ENCODE measurements around the gene ECPAS. TPM values are rescaled to one million over a fixed set of nuclear protein-coding genes. Genes with fewer than 3 reads are reported as not detected.
"Not testable (repeated sequence)": the region's sequence is repeated elsewhere in the genome, so short reads cannot be mapped to it uniquely, and the experiment has no call there.

The ECPAS gene, protein sequence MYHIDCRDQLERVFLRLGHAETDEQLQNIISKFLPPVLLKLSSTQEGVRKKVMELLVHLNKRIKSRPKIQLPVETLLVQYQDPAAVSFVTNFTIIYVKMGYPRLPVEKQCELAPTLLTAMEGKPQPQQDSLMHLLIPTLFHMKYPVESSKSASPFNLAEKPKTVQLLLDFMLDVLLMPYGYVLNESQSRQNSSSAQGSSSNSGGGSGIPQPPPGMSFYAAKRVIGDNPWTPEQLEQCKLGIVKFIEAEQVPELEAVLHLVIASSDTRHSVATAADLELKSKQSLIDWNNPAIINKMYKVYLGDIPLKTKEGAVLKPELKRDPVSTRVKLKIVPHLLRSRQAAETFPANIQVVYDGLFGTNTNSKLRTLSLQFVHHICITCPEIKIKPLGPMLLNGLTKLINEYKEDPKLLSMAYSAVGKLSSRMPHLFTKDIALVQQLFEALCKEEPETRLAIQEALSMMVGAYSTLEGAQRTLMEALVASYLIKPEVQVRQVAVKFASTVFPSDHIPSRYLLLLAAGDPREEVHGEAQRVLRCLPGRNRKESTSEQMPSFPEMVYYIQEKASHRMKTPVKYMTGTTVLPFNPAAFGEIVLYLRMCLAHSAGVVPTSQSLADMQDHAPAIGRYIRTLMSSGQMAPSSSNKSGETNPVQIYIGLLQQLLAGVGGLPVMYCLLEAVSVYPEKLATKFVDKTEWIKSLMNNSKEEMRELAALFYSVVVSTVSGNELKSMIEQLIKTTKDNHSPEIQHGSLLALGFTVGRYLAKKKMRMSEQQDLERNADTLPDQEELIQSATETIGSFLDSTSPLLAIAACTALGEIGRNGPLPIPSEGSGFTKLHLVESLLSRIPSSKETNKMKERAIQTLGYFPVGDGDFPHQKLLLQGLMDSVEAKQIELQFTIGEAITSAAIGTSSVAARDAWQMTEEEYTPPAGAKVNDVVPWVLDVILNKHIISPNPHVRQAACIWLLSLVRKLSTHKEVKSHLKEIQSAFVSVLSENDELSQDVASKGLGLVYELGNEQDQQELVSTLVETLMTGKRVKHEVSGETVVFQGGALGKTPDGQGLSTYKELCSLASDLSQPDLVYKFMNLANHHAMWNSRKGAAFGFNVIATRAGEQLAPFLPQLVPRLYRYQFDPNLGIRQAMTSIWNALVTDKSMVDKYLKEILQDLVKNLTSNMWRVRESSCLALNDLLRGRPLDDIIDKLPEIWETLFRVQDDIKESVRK (N-terminal part only)
- total RNA-seq = 94.3 and 98.0 TPM in 2 replicates
- 41.0 TPM for polyA plus RNA-seq (2012)

DNA sequence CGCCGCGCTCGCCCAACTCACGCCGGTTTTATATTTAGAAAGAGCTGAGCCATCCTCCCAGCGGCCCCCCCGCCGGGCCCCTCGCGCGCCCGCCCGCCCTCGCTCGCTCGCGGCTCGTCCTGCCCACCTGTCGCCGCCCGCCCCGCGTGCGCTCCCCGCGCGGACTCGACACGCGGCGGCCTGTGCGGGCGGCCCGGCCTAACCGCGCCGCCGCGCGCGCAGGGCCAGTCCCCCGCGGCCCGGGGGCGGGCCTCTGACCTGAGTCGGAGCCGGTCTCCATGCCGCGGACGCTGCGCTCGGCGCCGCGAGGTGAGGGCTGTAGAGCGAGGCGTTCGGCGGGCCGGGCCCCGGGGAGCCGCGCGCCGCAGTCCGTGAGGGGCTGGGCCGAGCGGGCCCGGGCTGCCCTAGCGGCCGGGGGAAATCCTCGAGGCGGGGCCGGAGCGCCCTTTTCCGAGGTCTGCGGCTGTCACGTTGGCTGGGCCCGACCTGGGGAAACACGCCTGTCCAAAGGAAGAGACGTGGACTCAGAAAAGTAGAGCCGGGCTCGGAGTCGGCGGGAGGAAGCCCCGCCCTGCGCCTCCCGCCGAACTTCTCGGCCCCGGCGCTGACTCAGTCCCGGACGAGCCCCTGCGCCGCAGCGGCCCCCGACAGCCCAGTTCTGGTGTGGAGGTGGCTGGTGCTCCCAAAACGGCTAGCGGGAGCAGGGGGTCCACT, at the start of gene ECPAS:
TSS of gene ECPAS (minus strand) at position 526 of the 714 bp plus-strand sequence. CDS start 11,465 bp downstream, outside the sequence.
- peak; percentile 83 for DNase-seq (ENCODE audit: low read depth)

DNA sequence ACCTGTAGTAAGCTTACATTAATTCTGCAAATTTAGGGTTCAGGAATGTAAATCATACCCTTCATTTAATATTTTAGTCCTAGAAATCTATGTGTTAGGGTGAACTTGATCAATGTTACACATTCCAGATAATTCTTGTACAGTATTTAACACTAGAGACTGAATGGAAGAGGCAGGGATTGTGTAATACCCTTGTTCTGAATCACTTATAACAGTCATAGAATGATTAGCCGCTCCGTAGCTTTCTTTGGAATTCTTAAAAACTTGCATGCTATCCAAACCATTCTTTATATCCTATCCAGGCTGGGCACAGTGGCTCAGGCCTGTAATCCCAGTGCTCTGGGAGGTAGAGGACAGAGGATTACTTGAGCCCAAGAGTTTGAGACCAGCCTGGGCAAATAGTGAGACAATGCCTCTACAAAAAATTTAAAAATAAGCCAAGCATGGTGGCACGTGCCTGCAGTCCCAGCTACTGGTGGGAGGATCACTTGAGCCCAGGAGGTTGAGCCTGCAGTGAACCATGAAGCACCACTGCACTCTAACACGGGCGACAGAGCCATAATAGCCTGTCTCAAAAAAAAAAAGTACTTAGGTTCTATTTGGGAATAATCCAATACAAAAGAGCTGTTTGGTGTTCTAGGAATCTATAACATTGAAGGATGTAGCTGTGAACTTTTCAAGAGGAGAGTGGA, 49.1 kb upstream of the ECPAS start:
- DNase-seq (ENCODE audit: low read depth) = no peak

DNA sequence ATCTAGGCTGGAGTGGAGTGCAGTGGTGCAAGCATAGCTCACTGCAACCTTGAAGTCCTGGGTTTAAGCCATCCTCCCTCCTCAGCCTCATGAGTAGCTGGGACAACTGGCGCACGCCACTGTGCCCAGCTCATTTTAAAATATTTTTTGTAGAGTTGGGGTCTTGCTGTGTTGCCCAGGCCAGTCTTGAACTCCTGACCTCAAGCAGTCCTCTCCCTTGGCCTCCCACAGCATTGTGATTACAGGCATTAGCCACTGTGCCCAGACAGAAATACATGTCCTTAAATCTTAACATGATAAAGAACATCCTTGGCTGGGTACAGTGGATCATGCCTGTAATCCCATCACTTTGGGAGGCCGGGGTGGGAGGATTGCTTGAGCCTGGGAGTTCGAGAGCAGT, 47.5 kb upstream of the ECPAS start:
- no peak for DNase-seq (ENCODE audit: low read depth)

- DNase-seq (ENCODE audit: low read depth) = no peak
Observed at GRCh38 chr9:111529787-111530186, 45.6 kb upstream of the ECPAS start.

DNA sequence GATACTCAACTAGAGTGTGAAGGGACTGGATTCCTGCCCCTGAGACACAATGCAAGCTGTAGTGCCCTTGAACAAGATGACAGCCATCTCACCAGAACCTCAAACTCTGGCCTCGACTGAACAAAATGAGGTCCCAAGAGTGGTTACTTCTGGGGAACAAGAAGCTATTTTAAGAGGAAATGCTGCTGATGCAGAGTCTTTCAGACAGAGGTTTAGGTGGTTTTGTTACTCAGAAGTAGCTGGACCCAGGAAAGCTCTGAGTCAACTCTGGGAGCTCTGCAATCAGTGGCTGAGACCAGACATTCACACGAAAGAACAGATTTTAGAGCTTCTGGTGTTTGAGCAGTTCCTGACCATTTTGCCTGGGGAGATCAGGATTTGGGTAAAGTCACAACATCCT, 43.2 kb upstream of the ECPAS start:
- no peak for DNase-seq (ENCODE audit: low read depth)

DNA sequence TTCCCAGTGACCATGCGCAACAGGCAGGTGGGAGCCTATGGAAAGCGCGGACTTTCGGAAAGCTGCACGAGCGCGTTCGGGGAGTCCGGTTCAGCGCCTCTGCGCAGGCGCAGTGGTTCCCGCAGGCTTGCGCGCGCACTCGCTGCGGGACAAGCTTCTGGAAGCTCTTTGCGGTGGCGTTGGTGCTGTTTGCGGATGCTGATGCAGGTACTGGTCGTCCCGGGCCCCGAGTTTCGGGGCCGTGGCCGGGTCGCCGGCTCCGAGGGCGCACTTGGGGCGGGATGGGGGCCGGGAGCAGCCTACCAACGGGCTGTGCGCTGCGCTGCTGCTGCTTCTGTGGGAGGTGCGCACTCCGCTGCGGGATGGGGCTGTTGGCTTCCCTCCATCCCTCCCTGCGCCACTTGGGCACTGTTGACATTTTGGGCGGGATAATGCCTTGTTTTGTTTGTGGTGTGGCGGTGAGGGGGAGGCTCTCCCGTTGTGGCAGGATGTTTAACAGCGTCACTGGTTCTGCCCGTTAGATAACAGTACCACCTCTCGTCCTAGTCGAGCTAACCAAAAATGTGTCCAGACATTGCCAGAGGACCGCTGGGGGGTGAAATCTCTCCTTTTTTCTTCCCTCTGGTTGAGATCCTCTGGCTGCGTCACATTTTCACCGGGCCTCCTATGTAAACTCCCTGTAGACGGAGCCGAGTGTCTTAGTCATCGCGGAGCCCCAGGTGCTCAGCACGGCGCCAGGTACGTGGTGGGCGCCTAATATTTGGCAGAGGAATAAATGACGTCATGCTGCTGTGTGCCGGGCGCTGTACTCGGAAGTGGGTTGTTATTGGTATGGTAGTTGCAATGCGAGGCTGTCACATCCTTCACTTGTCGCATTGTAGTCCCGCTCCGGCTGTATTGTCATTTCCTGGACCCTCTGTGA, 41.1 kb upstream of the ECPAS start, which contains the start of gene ZNF483:
TSS of gene ZNF483 (plus strand) at position 124 of the 922 bp plus-strand sequence. CDS start 2,217 bp downstream, outside the sequence.
- peak; percentile 74 for DNase-seq (ENCODE audit: low read depth)

DNA sequence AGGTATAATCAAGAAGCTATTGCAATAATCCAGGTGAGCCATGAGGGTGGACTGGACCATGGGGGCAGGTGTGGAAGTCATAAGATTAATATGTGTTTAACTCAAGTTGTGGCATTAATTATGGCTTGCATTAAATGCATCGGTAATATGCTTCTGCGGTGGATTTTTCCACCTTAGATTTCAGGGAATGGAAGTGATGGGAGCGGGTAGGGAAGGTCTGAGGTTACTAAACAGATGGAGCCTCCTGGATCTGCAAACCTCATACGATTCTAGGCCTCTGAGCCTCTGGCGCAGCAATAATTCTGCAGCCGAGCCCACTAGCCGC, 40.5 kb upstream of the ECPAS start:
- no peak for DNase-seq (ENCODE audit: low read depth)

GRCh38 chr9:111516061-111516465, 31.9 kb upstream of the ECPAS start:
- no peak for DNase-seq (ENCODE audit: low read depth)

- DNase-seq (ENCODE audit: low read depth) = no peak
Observed at GRCh38 chr9:111514967-111515366, 30.8 kb upstream of the ECPAS start.

DNA sequence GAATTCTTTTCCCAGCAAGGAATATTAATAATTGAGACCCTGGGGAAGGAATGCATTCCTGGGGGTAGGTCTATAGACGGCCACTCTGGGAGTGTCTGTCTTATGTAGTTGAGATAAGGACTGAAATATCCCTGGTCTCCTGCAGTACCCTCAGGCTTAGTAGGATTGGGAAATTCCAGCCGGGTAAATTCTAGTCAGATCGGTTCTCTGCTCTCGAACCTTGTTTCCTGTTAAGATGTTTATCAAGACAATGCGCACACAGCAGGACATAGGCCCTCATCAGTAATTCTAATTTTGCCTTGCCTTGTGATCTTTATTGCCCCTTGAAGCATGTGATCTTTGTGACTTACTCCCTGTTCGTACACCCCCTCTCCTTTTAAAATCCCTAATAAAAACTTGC, 27.4 kb upstream of the ECPAS start:
- not testable (repeated sequence) for DNase-seq (ENCODE audit: low read depth)

DNA sequence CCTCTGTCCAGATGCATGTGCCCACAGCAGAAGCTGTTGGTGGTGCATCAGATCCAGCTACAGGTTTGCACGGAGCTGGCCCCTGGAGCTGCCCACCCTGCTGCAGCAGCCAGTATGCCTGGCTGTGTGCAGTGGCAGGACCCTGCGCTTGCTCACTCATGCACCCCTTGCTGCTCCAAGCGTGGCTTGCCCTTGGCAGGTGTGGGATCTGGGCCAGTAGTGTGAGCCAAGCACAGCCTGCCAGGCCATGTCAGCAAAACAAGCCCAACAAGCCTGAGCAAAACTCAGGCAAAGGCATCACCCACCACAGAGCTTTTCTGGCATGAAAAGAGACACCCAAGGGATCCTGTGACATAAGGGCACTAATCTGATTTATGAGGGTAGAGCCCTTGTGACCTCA, 18.3 kb upstream of the ECPAS start:
- peak; percentile 28 for DNase-seq (ENCODE audit: low read depth)

DNA sequence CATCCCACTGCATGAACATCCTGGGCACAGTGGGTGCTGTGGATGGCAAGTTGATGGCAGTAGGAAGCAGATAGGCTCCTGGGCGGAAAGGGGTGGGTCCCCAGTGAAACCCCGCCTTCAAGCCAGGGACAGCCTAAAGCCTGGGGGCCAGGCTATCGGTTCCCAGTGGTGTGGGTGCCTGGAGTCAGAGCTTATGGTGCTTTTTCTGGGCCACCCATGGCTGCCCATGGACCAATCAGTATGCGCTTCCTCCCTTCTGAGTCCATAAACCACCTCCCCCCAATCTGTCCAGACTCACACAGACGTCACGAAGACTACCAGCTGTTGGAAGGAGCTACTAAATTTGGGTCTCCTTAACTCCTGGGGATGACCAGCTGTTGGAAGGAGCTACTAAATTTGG, 17.5 kb upstream of the ECPAS start:
- peak; percentile 68 for DNase-seq (ENCODE audit: low read depth)

DNA sequence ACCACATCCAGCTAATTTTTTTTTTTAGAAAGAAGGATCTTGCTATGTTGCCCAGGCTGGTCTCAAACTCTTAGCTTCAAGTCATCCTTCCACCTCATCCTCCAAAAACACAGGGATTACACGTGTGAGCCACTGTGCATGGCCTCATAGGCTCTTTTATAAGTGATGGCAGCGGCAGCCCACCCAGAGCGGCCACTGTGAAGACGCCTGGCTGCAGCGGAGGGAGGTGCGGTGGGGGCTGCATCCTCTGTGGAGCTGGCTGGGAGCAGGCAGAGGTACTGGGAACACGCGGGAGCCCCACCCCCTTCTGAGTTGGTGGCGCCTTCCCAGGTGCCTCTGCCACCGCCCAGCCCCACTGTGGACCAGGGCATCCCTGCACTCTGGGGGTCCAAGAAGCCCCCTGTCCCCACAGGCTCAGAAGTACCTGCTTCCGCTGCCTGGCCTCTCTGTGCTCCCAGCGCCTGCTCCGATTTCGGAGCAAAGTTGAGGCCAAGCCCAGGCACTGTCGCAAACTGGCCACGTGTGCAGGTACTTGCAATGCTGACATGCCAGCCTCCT, 16.9 kb upstream of the ECPAS start:
- DNase-seq (ENCODE audit: low read depth) = no peak

DNA sequence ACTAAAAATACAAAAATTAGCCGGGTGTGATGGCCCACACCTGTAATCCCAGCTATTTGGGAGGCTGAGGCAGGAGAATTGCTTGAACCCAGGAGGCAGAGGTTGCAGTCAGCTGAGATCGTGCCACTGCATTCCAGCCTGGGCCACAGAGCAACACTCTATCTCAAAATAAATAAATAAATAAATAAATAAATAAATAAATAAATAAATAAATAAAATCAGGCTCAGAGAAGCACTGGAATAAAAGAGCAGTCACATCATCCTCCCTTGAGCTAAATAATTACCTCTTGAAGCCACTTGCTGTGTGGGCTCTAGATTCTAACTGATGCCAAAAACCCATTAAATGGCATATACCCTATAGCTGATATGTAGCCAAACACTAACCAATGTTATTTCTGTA, 13.0 kb upstream of the ECPAS start:
- not testable (repeated sequence) for DNase-seq (ENCODE audit: low read depth)

DNA sequence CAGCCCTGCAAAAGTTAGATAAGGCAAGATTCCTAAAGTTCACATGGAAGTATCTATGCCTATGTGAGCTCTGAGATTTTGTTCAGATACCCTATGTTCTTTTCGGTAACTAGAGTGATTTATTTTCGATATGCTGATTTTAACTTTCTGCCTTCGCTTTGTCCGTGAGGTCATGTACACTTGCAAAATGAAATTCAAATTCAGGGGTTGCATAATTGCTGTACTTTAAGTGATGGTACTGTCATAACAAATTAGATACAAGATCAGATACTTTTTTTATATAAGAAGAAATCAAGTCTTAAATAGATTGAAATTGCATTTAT, 350 bp upstream of the ECPAS start:
- DNase-seq (ENCODE audit: low read depth) = no peak

- DNase-seq (ENCODE audit: low read depth) = peak; percentile 64
Observed at GRCh38 chr9:111483439-111483857, 735 bp downstream of the ECPAS start.

DNA sequence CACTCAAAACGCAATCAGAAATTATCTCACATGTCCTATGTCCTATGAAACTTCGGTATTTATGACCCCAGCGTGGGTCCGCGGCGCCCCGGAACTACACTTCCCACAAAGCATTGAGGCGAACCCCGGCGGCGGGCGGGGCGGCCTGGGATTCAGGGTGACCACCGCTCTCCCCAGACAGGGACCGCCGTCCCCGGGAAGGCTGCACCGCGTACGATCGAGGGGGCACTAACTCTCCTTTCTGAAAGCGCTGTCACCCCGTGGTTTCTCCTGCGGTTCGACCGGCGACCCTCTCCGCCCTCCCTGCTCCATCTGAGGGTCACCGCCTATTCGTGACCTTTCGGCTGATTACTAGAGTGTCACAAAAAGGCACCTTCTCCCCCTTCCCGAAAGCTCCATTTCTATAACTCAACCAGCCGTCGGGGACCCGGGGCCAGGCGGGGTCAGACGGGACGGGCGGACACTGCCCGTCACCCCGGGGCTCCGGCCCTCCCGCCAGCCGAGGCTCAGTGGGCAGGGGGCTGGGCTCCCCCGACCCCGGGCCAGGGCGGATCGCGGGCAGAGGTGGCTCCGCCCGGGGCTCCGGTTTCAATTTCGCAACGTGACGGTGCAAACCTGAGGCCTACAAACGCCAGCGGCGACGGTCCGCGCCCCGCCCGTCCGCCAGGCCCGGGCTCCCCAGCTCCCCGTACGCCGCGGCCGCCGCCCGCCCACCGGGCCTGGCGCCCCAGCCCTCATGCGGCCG, 1.3 kb downstream of the ECPAS start:
- DNase-seq (ENCODE audit: low read depth) = peak; percentile 73

Measured in myocyte (in vitro differentiated cells).